Suprapubic skin (tissue), 4 donors: ENCODE data around the gene FTCDNL1. TPM values are rescaled to one million over a fixed set of nuclear protein-coding genes. Genes with fewer than 3 reads are reported as not detected.

ENCODE experiments used
- DNase-seq, 2 donors: peaks; one replicate each; pipeline ENCODE4 v3.0.0-alpha.2; 2019; ENCODE audit warnings: low spot score in 2 of 2
- H3K27ac ChIP-seq: fragments of 200-600 bp; sonication (generic); one replicate; pipeline ENCODE4 v1.5.1; 2019
- H3K27me3 ChIP-seq: fragments of 200-600 bp; sonication (generic); one replicate; pipeline ENCODE4 v1.5.1; 2019
- H3K36me3 ChIP-seq: fragments of 200-600 bp; sonication (generic); one replicate; pipeline ENCODE4 v1.5.1; 2019
- H3K4me1 ChIP-seq: fragments of 200-600 bp; sonication (generic); one replicate; pipeline ENCODE4 v1.5.1; 2019
- H3K4me3 ChIP-seq: fragments of 200-600 bp; sonication (generic); one replicate; pipeline ENCODE4 v1.5.1; 2019; ENCODE audit warnings: mild to moderate bottlenecking
- H3K9me3 ChIP-seq: fragments of 200-600 bp; sonication (generic); one replicate; pipeline ENCODE4 v1.5.1; 2019
- EP300 ChIP-seq: sonication (generic); formaldehyde crosslinking; IDR thresholded peaks from one replicate; pipeline ENCODE4 v1.6.1; 2017; ENCODE audit warnings: antibody characterized with exemption
- POLR2A ChIP-seq, 2 donors: fragments of 450-650 bp; IDR thresholded peaks; one replicate each; pipeline ENCODE4 v1.6.1; 2017; ENCODE audit warnings: antibody characterized with exemption in 2 of 2, mild to moderate bottlenecking in 2 of 2, moderate library complexity in 2 of 2
- POLR2AphosphoS5 ChIP-seq, 3 donors: sonication (generic); formaldehyde crosslinking; IDR thresholded peaks; one replicate each; pipeline ENCODE4 v1.6.1; 2017; ENCODE audit warnings: antibody characterized with exemption in 3 of 3
- WGBS: methylation state at CpG from one replicate; pipeline ENCODE4 v1.1.5; 2018; 5-methylcytosine and 5-hydroxymethylcytosine counted together
- total RNA-seq, 4 donors: library from RNA; depleted of rRNA; stranded (reverse); fragments of >200 nt; gene quantifications; one replicate each; pipeline ENCODE4 v1.1.0, GENCODE V29; 2016
- TF ChIP-seq, protein P1 (sequence below), 2 donors: fragments of 200-600 bp in 1 of 2; fragments of 450-650 bp in 1 of 2; sonication (generic) in 1 of 2; IDR thresholded peaks; one replicate each; pipeline ENCODE4 v1.5.1; 2016 to 2019; ENCODE audit warnings: antibody characterized with exemption in 2 of 2, mild to moderate bottlenecking in 1 of 2, moderate library complexity in 1 of 2

FTCDNL1 gene
- total RNA-seq, 4 donors from 2014 or later, result 2.8 to 7.3 (median 5.5) TPM

DNA sequence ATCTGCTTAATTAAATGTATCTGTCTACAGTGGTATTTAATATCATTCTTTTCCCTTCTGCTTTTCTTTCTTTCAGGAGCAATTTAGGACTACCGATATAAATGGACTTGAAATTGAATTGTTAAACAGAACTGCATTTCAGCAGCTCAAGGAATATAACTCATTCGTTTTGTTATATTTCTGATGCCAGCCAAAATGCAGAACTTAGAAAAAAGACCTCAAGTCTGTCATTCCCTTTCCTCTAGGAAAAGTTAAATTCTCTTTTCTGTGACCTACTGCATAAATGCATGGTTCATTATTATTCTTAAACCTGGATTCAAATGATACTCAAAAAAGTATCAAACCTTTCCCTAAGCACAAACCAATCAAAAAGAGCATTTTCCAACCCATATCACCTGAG lies 21.4 kb downstream of the FTCDNL1 start:
- Histone ChIP-seq H3K4me1 (no peaks in the 10 kb centered on the region), H3K4me3 (no peak overlapping the region), H3K9me3 (no peaks in the 10 kb centered on the region), H3K36me3 (no peaks in the 10 kb centered on the region), H3K27ac (no peak overlapping the region), H3K27me3 (no peaks in the 10 kb centered on the region)
- 89% methylated on average over 2 of the region's 2 CpGs for WGBS
- DNase-seq, result no peak
- TF ChIP-seq POLR2AphosphoS5 (IDR thresholded peaks at IDR 0.05), result no peak
- no peak for TF ChIP-seq EP300
- TF ChIP-seq, protein P1, sequence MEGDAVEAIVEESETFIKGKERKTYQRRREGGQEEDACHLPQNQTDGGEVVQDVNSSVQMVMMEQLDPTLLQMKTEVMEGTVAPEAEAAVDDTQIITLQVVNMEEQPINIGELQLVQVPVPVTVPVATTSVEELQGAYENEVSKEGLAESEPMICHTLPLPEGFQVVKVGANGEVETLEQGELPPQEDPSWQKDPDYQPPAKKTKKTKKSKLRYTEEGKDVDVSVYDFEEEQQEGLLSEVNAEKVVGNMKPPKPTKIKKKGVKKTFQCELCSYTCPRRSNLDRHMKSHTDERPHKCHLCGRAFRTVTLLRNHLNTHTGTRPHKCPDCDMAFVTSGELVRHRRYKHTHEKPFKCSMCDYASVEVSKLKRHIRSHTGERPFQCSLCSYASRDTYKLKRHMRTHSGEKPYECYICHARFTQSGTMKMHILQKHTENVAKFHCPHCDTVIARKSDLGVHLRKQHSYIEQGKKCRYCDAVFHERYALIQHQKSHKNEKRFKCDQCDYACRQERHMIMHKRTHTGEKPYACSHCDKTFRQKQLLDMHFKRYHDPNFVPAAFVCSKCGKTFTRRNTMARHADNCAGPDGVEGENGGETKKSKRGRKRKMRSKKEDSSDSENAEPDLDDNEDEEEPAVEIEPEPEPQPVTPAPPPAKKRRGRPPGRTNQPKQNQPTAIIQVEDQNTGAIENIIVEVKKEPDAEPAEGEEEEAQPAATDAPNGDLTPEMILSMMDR (IDR thresholded peaks at IDR 0.05), result no peak
- TF ChIP-seq POLR2A (IDR thresholded peaks at IDR 0.05), result no peak

GRCh38 chr2:199819746-199820145 lies 31.2 kb downstream of the FTCDNL1 start:
- DNase-seq, result no peak
- TF ChIP-seq POLR2AphosphoS5 (IDR thresholded peaks at IDR 0.05) (no peak), EP300 (no peak), POLR2A (IDR thresholded peaks at IDR 0.05) (no peak)
- TF ChIP-seq, protein P1 (IDR thresholded peaks at IDR 0.05), result no peak

GRCh38 chr2:199818754-199819153 lies 32.2 kb downstream of the FTCDNL1 start:
- no peak for DNase-seq
- H3K4me1 ChIP-seq, result no peaks in the 10 kb centered on the region
- WGBS, result 91% methylated on average over 2 of the region's 2 CpGs
- no peak overlapping the region for H3K4me3 ChIP-seq
- TF ChIP-seq, protein P1 (IDR thresholded peaks at IDR 0.05), result no peak
- no peak for TF ChIP-seq POLR2A (IDR thresholded peaks at IDR 0.05)
- TF ChIP-seq POLR2AphosphoS5 (IDR thresholded peaks at IDR 0.05), result no peak
- TF ChIP-seq EP300, result no peak
- no peaks in the 10 kb centered on the region for H3K27me3 ChIP-seq
- H3K36me3 ChIP-seq, result no peaks in the 10 kb centered on the region
- no peaks in the 10 kb centered on the region for H3K9me3 ChIP-seq
- no peak overlapping the region for H3K27ac ChIP-seq

More at GRCh38 chr2:199819746-199820145, 31.2 kb downstream of the FTCDNL1 start:
- Histone ChIP-seq H3K4me3 (no peak overlapping the region), H3K4me1 (no peaks in the 10 kb centered on the region), H3K9me3 (no peaks in the 10 kb centered on the region), H3K27me3 (no peaks in the 10 kb centered on the region), H3K36me3 (no peaks in the 10 kb centered on the region), H3K27ac (no peak overlapping the region)

- no peak for TF ChIP-seq POLR2A (IDR thresholded peaks at IDR 0.05)
- TF ChIP-seq, protein P1 (IDR thresholded peaks at IDR 0.05), result no peak
- TF ChIP-seq POLR2AphosphoS5 (IDR thresholded peaks at IDR 0.05), result no peak
- TF ChIP-seq EP300, result no peak
- DNase-seq, result no peak
- Histone ChIP-seq H3K4me3 (no peak overlapping the region), H3K4me1 (no peaks in the 10 kb centered on the region), H3K9me3 (no peaks in the 10 kb centered on the region), H3K36me3 (no peaks in the 10 kb centered on the region), H3K27ac (no peak overlapping the region), H3K27me3 (no peaks in the 10 kb centered on the region)
- WGBS, result 83% methylated on average over 2 of the region's 2 CpGs
These were observed 33.0 kb downstream of the FTCDNL1 start for GRCh38 chr2:199818026-199818425.

DNA sequence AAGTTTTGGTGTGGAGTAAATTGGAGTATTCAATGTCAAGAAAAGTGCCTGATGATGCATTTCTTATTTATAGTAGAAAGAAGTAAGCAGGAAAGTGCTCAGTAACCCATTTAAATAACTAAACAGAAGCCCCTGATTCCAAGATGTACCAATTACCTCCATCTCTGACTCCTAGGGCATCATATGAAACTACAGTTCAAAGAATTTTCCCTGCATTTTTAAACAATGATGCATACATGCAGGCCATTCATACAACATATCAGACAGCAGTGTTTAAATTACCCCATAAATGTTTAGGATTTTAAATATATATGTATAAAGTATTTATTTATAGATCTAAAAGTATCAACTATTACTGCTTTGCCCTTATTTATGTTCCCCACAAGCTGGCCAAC lies 36.2 kb downstream of the FTCDNL1 start:
- no peak overlapping the region for H3K4me3 ChIP-seq
- DNase-seq, result no peak
- H3K4me1 ChIP-seq, result no peaks in the 10 kb centered on the region
- no peaks in the 10 kb centered on the region for H3K9me3 ChIP-seq
- TF ChIP-seq POLR2A (IDR thresholded peaks at IDR 0.05) (no peak), EP300 (no peak)
- H3K36me3 ChIP-seq, result no peaks in the 10 kb centered on the region
- no peaks in the 10 kb centered on the region for H3K27me3 ChIP-seq
- H3K27ac ChIP-seq, result no peak overlapping the region
